HG03378 (cell line): ENCODE results near the gene GLCCI1.

Experiments used
- ATAC-seq: cut with Tn5 transposase; IDR thresholded peaks from one replicate; pipeline ENCODE4 v1.9.1; 2021; ENCODE audit warnings: mild to moderate bottlenecking, moderate library complexity; ENCODE audit not compliant: unreplicated experiment

The GLCCI1 gene

GRCh38 chr7:7959979-7960670 lies 8.5 kb upstream of the GLCCI1 start:
- ATAC-seq: peak; percentile 65

GRCh38 chr7:7962851-7963250 lies 5.7 kb upstream of the GLCCI1 start:
- no peak for ATAC-seq

GRCh38 chr7:7964250-7964649 lies 4.3 kb upstream of the GLCCI1 start:
- ATAC-seq: no peak

GRCh38 chr7:7964691-7965090 lies 3.9 kb upstream of the GLCCI1 start:
- no peak for ATAC-seq

GRCh38 chr7:7965301-7965700 lies 3.3 kb upstream of the GLCCI1 start:
- no peak for ATAC-seq

GRCh38 chr7:7966141-7966734 lies 2.4 kb upstream of the GLCCI1 start:
- no peak for ATAC-seq

- ATAC-seq: no peak
Measured at GRCh38 chr7:7967886-7968543, 581 bp upstream of the GLCCI1 start.

GRCh38 chr7:7969306-7970236 lies 975 bp downstream of the GLCCI1 start:
- ATAC-seq: no peak

- ATAC-seq: no peak
Measured at GRCh38 chr7:7970237-7970530, 1.6 kb downstream of the GLCCI1 start.

- no peak for ATAC-seq
Measured at GRCh38 chr7:7970531-7971307, 2.1 kb downstream of the GLCCI1 start.

- ATAC-seq: no peak
Measured at GRCh38 chr7:7971308-7972040, 2.9 kb downstream of the GLCCI1 start.

- ATAC-seq: no peak
Measured at GRCh38 chr7:7972128-7972527, 3.5 kb downstream of the GLCCI1 start.

GRCh38 chr7:7972922-7973594 lies 4.5 kb downstream of the GLCCI1 start:
- no peak for ATAC-seq

GRCh38 chr7:7976677-7977076 lies 8.1 kb downstream of the GLCCI1 start:
- ATAC-seq: no peak

- no peak for ATAC-seq
Measured at GRCh38 chr7:7977774-7978173, 9.2 kb downstream of the GLCCI1 start.

- no peak for ATAC-seq
Measured at GRCh38 chr7:7978860-7979259, 10.3 kb downstream of the GLCCI1 start.

GRCh38 chr7:7979558-7979957 lies 11.0 kb downstream of the GLCCI1 start:
- no peak for ATAC-seq

- ATAC-seq: no peak
Measured at GRCh38 chr7:7980134-7980533, 11.5 kb downstream of the GLCCI1 start.

GRCh38 chr7:7982904-7983303 lies 14.3 kb downstream of the GLCCI1 start:
- no peak for ATAC-seq
